HUES48 (cell line): ENCODE results near the gene PAX2.

Experiments
- H3K27ac ChIP-seq: one replicate; pipeline ENCODE4 v1.7.0; 2013; ENCODE audit warnings: low read depth, low read length, inconsistent platforms
- H3K27me3 ChIP-seq: 2 replicates; pipeline ENCODE4 v1.6.1; 2013; ENCODE audit warnings: mild to moderate bottlenecking, low read length; ENCODE audit not compliant: control insufficient read depth, insufficient read depth
- H3K36me3 ChIP-seq: 2 replicates; pipeline ENCODE4 v1.6.1; 2013; ENCODE audit warnings: low read length; ENCODE audit not compliant: control insufficient read depth, insufficient read depth
- H3K4me1 ChIP-seq: 2 replicates; pipeline ENCODE4 v1.6.1; 2013; ENCODE audit warnings: mild to moderate bottlenecking, low read length; ENCODE audit not compliant: control insufficient read depth, insufficient read depth
- H3K4me3 ChIP-seq: 2 replicates; pipeline ENCODE4 v1.5.1; 2013; ENCODE audit warnings: mild to moderate bottlenecking, low read depth, low read length
- H3K9ac ChIP-seq: 2 replicates; pipeline ENCODE4 v1.6.1; 2013; ENCODE audit warnings: mild to moderate bottlenecking, low read depth, low read length, moderate library complexity
- H3K9me3 ChIP-seq: 2 replicates; pipeline ENCODE4 v1.6.1; 2013; ENCODE audit warnings: low read length; ENCODE audit not compliant: control insufficient read depth, insufficient read depth

The PAX2 gene

DNA sequence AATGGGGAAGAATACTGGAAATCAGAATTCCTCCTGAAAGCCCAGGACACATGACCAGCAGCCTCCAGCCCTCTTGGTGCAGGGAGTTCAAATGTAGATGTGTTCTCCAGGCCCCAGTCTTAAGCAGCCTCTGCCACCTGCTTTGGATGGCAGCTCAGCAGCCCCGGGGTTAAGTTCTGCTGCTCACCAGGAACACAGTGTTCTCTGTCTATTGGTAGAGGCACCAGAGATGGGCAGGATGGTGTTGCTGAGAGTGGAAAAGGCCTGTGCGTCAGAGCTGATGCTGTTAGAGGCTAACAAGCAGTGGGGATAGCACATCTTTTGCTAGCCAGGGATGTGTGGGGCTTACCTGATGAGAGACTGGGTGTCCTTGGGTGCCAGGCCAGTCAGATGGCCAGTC, 56.8 kb downstream of the PAX2 start:
- no peak overlapping the region for H3K9ac ChIP-seq
- H3K4me1 ChIP-seq, result 0 out of 2 replicates have a peak, but pooled peaks cover 6% of the 10 kb centered on the region
- H3K9me3 ChIP-seq, result no peaks in the 10 kb centered on the region
- no peak overlapping the region for H3K4me3 ChIP-seq
- H3K36me3 ChIP-seq, result no peaks in the 10 kb centered on the region
- H3K27me3 ChIP-seq, result peaks cover 23% of the 10 kb centered on the region
- no peak overlapping the region for H3K27ac ChIP-seq

- H3K9me3 ChIP-seq, result no peaks in the 10 kb centered on the region
- H3K36me3 ChIP-seq, result no peaks in the 10 kb centered on the region
- no peak overlapping the region for H3K9ac ChIP-seq
- peaks cover 23% of the 10 kb centered on the region for H3K27me3 ChIP-seq
- 0 out of 2 replicates have a peak, but pooled peaks cover 6% of the 10 kb centered on the region for H3K4me1 ChIP-seq
- no peak overlapping the region for H3K27ac ChIP-seq
- no peak overlapping the region for H3K4me3 ChIP-seq
These were observed 57.2 kb downstream of the PAX2 start for GRCh38 chr10:100802607-100803006.

GRCh38 chr10:100803492-100803891, 58.1 kb downstream of the PAX2 start:
- Histone ChIP-seq H3K4me3 (no peak overlapping the region), H3K9me3 (no peaks in the 10 kb centered on the region), H3K9ac (no peak overlapping the region), H3K27me3 (peaks cover 23% of the 10 kb centered on the region), H3K4me1 (0 out of 2 replicates have a peak, but pooled peaks cover 6% of the 10 kb centered on the region), H3K36me3 (no peaks in the 10 kb centered on the region), H3K27ac (no peak overlapping the region)

DNA sequence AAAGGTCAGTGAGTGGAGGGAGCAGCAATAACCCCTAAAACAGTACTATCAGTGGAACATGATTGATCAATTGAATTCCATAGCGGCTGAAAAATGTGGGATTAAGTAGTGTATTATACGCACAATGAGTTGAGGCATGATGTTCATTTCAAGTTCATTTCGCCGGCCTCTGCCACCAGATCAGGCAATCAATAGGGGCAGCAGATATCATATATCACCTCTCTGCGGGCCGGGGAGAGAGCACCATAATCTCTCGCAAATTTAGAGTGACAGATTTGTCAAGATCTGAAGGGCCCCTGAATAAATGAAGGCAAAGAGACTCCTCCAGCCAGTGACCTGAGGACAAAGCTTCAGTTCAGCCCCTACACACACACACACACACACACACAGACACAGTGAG, 58.5 kb downstream of the PAX2 start:
- H3K4me3 ChIP-seq, result no peak overlapping the region
- peaks cover 23% of the 10 kb centered on the region for H3K27me3 ChIP-seq
- H3K9me3 ChIP-seq, result no peaks in the 10 kb centered on the region
- H3K9ac ChIP-seq, result no peak overlapping the region
- no peak overlapping the region for H3K27ac ChIP-seq
- H3K36me3 ChIP-seq, result no peaks in the 10 kb centered on the region
- H3K4me1 ChIP-seq, result 0 out of 2 replicates have a peak, but pooled peaks cover 6% of the 10 kb centered on the region

DNA sequence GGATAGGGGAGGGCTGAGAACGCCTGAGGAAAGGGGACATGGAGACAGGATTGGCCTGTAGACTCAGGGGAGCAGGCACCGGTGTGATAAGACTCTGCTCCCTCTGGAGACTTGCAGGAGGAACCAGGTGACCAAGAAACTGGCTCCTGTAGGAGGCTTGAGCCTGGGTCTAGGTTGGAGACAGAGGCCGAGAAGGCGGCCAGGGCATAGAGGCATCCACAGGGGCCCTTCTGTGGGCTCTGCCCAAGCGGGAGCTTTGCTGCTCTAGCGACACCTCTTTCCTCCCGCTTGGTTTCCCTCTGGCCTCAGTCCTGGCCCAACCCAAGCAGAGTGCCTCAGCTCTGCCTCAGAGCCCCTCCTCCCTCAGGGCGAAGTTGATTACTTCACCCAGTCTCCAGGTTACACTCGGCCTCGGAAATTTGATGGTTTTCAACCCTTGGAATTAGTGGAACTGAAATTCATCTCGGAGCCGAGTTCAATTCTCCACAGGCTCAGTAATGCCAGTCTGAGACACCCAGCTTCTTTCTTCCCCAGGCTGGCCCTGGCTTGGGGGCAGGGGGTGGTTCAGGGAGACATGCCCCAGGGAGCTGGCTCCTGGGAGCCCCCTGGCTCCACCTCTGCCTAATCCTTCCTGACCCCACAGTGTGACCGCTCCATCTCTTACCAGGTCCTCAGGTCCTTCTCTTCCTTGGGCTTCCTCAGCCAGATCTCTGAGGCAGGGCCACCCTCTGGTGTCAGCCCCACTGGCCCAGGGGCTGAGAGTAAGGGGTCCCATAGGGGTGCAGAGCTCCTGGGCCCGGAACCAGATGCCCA, 60.4 kb downstream of the PAX2 start:
- Histone ChIP-seq H3K4me3 (no peak overlapping the region), H3K27me3 (peaks cover 25% of the 10 kb centered on the region), H3K9ac (no peak overlapping the region), H3K27ac (no peak overlapping the region), H3K4me1 (0 out of 2 replicates have a peak, but pooled peaks cover 6% of the 10 kb centered on the region), H3K36me3 (no peaks in the 10 kb centered on the region), H3K9me3 (no peaks in the 10 kb centered on the region)

GRCh38 chr10:100806356-100806645, 60.9 kb downstream of the PAX2 start:
- Histone ChIP-seq H3K4me3 (no peak overlapping the region), H3K4me1 (0 out of 2 replicates have a peak, but pooled peaks cover 6% of the 10 kb centered on the region), H3K9me3 (no peaks in the 10 kb centered on the region), H3K36me3 (no peaks in the 10 kb centered on the region), H3K9ac (no peak overlapping the region), H3K27me3 (peaks cover 21% of the 10 kb centered on the region), H3K27ac (no peak overlapping the region)

DNA sequence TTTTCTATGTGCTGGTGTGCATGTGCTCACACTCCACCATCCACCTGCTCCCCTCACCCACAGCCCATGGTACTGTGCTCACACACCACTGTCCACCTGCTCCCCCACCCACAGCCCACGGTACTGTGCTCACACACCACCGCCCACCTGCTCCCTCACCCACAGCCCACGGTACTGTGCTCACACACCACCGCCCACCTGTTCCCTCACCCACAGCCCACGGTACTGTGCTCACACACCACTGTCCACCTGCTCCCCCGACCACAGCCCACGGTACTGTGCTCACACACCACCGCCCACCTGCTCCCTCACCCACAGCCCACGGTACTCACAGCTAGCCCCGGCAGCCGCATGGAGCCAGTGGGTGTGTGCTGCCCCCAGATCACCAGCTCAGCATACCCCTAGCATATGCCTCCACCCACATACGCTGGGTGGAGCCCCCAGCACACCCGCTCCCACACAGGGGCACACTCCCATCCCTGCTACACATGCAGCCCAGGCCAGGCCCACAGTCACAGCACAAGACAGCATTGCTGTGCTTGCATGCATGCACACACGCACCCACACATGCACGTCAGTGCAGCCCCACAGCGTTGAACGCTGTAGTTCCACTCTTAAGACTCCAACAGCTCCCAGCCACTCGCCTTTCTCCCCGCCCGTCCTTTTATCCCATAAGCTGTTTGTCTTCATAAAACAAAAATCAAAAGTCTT, 62.0 kb downstream of the PAX2 start:
- Histone ChIP-seq H3K27ac (no peak overlapping the region), H3K4me3 (no peak overlapping the region), H3K9ac (no peak overlapping the region), H3K9me3 (no peaks in the 10 kb centered on the region), H3K36me3 (no peaks in the 10 kb centered on the region), H3K4me1 (0 out of 2 replicates have a peak, but pooled peaks cover 6% of the 10 kb centered on the region), H3K27me3 (peaks cover 18% of the 10 kb centered on the region)

DNA sequence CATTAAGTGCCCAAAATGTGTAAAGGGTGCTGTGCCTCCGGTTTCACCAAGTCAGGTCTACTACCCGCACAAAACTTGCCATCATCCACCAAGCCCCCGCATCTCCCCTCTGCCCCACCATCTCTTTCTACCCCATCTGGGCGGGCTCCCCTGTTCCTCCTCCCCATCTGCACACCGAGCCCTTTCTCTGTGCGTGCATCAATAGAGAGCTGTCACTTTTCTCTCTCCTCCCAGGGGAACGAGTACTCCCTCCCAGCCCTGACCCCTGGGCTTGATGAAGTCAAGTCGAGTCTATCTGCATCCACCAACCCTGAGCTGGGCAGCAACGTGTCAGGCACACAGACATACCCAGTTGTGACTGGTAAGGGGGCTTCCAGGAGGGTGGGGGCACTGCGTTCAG, 63.5 kb downstream of the PAX2 start:
- Histone ChIP-seq H3K4me3 (no peak overlapping the region), H3K27me3 (peaks cover 13% of the 10 kb centered on the region), H3K4me1 (no peaks in the 10 kb centered on the region), H3K9me3 (no peaks in the 10 kb centered on the region), H3K27ac (no peak overlapping the region), H3K36me3 (no peaks in the 10 kb centered on the region), H3K9ac (no peak overlapping the region)

GRCh38 chr10:100810091-100810834, 64.9 kb downstream of the PAX2 start:
- no peak overlapping the region for H3K27ac ChIP-seq
- peaks cover 16% of the 10 kb centered on the region for H3K27me3 ChIP-seq
- H3K9me3 ChIP-seq, result no peaks in the 10 kb centered on the region
- no peak overlapping the region for H3K4me3 ChIP-seq
- H3K36me3 ChIP-seq, result no peaks in the 10 kb centered on the region
- no peak overlapping the region for H3K9ac ChIP-seq
- H3K4me1 ChIP-seq, result no peaks in the 10 kb centered on the region

DNA sequence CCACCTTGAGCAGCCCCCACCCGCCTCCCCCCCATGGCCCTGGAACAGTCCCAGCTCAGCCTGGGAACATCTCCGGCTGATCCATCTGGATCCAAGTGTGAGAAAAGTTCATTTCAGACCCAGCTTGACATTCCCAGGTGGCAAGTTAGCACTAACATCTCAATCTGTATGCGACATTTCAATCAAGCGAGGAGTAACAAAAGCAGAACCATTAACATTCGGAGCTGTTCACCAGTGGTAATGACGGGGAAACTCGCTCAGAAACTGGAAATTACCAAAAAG, 65.4 kb downstream of the PAX2 start:
- H3K9ac ChIP-seq, result no peak overlapping the region
- H3K27me3 ChIP-seq, result peaks cover 16% of the 10 kb centered on the region
- no peak overlapping the region for H3K27ac ChIP-seq
- H3K4me3 ChIP-seq, result no peak overlapping the region
- no peaks in the 10 kb centered on the region for H3K36me3 ChIP-seq
- H3K9me3 ChIP-seq, result no peaks in the 10 kb centered on the region
- no peaks in the 10 kb centered on the region for H3K4me1 ChIP-seq

- H3K9ac ChIP-seq, result no peak overlapping the region
- no peaks in the 10 kb centered on the region for H3K36me3 ChIP-seq
- H3K4me3 ChIP-seq, result no peak overlapping the region
- H3K9me3 ChIP-seq, result no peaks in the 10 kb centered on the region
- H3K27ac ChIP-seq, result no peak overlapping the region
- H3K27me3 ChIP-seq, result peaks cover 21% of the 10 kb centered on the region
- no peaks in the 10 kb centered on the region for H3K4me1 ChIP-seq
These were observed 65.9 kb downstream of the PAX2 start for GRCh38 chr10:100811261-100811660.
